NCI-H510A treated with DMSO at 0.1 percent for 48 hours (cell line): ENCODE measurements around the gene CSF1R.

Source experiments
- DNase-seq: peaks from one replicate; lab custom pipeline; 2025; lab: John Stamatoyannopoulos, UW

Gene CSF1R

DNA sequence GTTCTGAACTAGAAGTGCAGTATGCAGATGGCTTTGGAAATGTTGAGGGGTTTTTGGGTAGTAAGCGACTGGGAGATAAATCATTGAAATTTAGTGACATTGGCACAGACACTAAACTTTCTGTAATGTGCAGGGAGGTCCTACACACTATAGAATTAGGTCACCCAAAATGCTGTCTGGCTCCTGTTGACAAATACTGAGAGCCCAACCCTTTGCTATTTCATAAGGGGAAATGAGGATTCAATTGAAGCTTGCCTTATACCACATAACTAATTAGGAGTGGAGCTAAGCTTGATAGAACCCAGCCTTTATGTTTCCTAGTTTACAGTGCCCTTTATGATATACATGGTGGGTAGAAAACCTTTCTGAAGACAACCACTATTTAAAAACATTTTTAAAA, 63.2 kb downstream of the CSF1R start:
- no peak for DNase-seq

DNA sequence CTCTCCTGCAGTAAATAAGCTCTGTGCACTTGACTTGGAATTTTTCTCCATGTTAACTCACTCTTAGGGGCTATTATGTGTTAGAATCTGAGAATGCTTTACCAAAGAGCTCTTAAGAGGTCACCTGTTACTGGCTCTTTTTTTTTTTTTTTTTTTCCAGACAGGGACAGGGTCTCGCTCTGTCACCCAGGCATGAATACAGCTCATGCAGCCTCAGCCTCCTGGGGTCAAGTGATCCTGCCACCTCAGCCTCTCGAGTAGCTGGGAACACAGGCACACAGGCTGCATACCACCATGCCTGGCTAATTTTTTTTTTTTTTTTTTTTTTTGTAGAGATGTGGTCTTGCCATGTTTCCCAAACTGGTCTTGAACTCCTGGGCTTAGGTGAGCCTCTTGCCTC, 63.7 kb downstream of the CSF1R start:
- DNase-seq = no peak

DNA sequence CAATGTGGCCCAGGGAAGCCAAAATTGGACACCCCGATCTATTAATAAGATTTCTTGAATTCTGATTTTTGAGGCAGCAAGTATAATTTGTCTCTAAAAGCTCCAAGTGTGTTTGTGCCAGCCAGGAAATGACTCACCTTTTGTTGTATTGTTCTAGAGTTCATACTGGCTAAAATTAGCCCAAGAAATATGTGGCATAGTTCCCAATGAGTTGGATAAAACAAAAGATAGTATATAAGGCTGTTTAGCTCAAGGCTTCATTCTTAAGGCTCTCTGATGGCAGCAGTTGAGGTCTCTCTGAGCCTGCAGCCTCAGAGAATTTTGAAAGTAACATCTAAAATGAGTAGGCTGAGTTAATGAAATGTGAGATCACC, 64.2 kb downstream of the CSF1R start:
- no peak for DNase-seq

DNA sequence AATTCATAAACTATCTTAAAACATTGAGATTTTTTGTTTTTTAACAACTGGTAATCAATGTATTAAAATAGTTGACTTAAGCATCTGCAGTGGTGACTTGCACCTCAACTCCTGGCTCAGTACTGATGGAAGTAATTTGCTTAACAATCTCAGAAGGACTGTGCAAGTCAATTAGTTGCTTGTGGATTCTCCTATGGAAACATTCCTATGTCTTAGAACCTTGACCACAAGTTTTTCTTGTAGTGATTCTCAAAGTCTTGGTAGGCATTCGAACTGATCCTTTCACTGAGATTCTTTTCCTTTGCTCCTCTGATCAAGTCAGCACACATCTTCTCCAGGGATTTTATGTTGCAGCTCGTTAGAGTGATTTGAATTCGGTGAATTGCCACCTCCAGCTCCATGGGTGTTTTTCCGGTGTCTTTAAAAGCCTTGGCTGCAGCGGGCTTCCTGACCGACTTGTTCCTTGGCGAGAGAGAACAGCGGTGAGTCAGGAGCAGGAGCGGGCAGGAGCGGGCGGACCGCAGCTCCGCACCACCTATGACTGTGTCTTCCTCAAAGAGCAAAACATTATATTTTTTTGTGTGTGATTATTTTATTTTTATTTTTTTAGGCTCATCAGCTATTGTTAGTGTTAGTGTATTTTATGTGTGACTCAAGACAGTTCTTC, 64.7 kb downstream of the CSF1R start:
- DNase-seq = no peak

DNA sequence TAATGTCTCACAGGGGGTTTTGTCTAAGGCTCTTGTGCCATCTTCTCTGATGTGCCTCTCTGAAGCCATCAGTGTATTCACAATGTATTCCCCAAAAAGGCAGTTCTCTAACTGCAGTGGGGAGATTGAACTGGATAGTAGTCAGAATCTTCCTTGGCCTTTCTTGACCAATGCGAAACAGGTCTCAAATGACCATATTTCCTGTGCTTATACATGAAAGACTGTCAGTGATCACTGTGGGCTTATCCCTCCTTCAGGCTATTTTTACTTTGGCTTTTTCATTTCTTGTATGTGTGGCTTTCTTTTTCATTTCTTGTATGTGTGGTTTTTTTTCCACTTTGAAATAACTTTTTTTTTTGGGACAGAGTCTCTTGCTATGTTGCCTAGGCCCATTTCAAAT, 66.1 kb downstream of the CSF1R start:
- DNase-seq = no peak

DNA sequence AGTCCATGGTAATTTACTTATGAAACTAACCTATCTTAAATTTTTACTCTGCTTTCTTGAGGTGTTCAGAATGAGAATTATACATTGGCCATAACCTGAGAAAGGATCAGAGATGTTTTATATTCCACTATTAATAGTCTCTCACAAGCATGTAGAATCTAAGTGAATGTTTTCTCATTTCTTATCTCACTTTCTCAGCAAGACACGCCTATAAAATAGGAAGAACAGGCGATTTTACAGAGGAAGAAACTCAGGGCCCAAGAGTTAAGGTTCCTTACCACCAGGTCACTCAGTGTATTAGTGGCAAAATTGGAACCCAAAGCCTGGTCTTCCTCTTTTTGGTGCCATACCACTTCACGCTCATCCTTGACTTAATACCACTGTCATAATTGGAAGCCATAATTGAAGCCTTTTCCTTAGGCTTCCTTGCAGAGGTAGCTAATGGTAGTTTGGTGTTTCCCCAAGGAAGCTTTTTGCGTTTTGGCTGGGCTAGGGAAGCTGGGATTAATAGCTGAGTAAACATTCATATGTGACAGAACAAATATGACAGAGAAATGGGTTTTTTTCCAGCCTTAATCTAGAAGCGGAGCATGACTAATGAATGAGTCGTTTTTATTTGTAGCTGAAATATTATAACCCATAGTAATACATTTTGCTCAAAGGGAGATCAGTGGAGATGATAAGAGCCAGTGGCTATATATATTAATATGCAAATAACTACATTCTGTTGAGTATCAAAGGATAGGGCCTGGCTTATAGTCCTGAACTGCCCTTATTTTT, 68.9 kb downstream of the CSF1R start:
- DNase-seq = no peak

DNA sequence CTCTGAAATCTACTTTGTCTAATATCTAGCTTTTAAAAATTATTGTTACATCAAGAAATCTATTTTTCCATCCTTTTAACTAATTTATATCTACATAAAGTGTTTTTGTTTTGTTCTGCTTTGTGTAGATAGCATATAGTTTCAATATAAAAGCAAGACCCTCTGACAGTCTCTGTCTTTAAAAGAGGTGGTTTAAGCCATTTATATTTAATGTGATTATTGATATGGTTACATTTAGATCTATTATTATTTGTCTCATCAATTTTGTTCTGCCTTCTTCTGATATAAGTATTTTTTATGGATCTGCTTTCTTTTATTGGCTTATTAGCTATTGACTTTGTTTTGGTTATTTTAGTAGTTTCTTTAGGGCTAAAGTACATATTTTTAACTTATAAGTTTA, 69.8 kb downstream of the CSF1R start:
- DNase-seq = no peak

DNA sequence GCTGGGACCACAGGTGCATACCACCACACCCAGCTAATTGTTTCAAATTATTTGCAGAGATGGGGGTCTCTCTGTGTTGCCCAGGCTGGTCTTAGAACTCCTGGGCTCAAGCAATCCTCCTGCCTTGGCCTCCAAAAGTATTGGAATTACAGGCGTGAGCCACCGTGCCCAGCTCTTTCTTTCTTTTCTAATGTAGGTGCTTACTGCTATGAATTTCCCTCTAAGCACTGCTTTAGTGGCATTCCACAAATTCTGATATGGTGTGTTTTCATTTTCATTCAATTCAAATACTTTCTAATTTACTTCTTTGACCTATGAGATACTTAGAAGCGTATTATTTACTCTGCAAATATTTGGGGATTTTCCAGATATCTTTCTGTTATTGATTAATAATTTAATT, 70.9 kb downstream of the CSF1R start:
- no peak for DNase-seq

DNA sequence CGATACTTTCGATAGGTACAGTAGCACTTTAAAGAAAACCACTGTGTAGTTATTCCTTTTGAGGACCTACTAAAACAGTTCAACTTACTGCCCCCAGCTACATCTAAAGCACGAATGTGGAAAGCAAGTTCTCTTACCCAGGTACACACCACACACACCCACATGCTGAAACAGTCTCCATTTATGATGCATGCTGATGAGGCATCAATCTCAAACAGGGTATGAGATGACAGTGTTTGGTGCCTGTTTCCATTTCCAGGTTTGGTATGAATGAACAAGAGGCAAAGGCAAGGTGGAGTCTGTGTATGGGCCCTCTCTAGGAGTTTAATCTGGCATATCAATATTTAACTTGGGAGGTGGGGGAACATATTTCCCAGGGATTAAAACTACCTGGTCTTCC, 71.9 kb downstream of the CSF1R start:
- DNase-seq = no peak

DNA sequence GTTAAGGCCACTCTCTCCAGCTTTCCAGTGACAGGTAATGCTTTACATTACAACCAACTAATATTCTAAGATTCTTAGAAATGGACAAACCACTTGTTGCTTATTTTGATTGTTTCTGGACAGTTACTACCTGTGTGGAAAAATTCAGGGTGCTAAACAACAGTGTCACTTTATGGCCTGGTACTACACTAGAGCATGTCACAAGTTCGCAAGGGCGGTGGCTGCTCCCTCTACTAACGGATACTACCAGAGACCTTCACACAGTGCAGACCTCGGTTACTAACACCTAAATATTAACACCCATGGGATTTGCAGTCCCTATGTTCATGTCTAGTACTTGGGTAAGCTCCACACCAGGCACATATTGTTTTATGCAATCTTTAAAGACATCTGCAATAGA, 72.4 kb downstream of the CSF1R start:
- no peak for DNase-seq

DNA sequence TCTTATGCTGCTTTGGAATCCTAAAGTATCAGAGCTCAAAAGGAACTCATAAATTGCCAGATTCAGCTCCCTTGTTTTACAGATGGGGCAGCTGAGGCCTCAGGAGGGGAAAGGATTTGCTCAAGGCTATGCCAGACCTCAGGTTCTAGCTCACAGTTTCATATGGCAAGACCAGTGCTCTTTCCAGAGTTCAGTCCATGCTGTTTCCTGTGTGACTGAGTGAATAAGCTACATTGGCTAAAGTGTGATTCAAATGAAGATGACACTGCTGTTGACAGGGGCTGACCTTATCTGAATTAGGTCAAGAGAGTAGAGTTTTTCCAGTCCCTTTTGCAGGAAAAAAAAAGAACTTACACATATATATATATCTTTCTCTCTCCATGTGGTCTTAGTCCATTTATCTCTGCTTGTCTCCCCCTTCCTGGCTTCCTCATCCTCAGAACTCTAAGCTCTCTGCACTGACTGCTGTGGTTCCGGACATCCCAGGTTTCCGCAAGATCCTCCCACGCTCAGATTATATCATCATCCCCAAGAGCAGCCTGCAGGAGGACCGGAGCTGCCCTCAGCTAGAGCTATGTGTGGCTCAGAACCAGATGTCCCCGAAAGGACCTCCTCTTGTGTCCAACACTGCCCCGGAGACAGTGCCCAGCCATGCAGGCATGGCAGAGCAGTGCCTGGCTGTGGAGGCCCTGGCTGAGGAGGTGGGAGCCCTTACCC, 76.5 kb downstream of the CSF1R start:
- DNase-seq = no peak

DNA sequence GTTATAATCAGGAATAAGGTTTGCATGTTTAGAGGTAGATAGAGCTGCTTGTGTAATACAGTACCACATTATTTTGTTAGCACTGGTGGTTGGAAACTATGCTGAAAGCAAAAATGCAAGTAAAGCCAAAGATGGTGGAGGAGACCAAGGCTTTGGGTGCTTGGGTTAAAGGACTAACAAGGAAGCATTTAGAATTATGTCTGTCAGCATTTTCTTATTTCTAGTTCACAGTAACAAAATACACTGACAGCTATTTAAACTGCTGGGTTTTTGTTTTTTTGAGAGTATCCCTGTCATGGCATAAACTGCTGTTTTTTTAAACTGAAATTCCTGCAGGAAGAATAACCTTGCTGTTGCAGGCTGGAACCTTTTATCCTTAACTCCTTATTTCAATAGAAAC, 79.3 kb downstream of the CSF1R start:
- DNase-seq = no peak

DNA sequence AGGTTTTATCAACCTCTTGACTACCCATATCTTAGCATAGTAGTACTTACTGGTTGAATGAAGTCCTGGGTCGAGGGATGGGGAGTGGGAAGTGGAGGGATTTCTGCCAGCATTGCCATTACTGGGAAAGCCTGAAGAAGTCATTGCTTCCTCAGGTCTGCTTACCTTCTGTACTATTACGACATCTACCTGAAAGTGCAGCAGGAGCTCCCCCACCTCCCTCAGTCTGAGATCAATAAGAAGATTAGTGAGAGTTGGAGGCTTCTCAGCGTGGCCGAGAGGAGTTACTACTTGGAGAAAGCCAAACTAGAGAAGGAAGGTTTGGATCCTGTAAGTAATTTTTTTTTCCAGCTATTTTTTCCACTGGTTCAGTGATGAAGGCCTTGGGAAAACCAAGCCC, 80.0 kb downstream of the CSF1R start:
- DNase-seq = no peak
